ENCODE data around the gene GPC5.

Gene GPC5

GRCh38 chr13:91709180-91709579, 310.8 kb downstream of the GPC5 start:
- TF ChIP-seq MAX (IDR thresholded peaks at IDR 0.05) = no peak
- no peak for TF ChIP-seq ZBTB7A (IDR thresholded peaks at IDR 0.05; ENCODE audit: low read depth)
- no peak for TF ChIP-seq FOXM1 (IDR thresholded peaks at IDR 0.05; ENCODE audit: borderline replicate concordance, low read depth)
- no peak for TF ChIP-seq EP300 (IDR thresholded peaks at IDR 0.05; ENCODE audit: borderline replicate concordance)
- TF ChIP-seq USF1 (IDR thresholded peaks at IDR 0.05) = no peak
- no peak for TF ChIP-seq REST (IDR thresholded peaks at IDR 0.05; ENCODE audit: low read depth)
- no peak for TF ChIP-seq TCF12 (IDR thresholded peaks at IDR 0.05; ENCODE audit: low read depth)
- TF ChIP-seq YY1 (IDR thresholded peaks at IDR 0.05; ENCODE audit: low read depth) = no peak
- no peak for TF ChIP-seq CREB1 (IDR thresholded peaks at IDR 0.05; ENCODE audit: low read depth)
- no peak for TF ChIP-seq EGR1 (IDR thresholded peaks at IDR 0.05)
- TF ChIP-seq NFIC (IDR thresholded peaks at IDR 0.05) = no peak
- no peak for TF ChIP-seq RAD21 (IDR thresholded peaks at IDR 0.05; ENCODE audit: low read depth)

GRCh38 chr13:91710733-91711132, 312.3 kb downstream of the GPC5 start:
- TF ChIP-seq ZBTB7A (IDR thresholded peaks at IDR 0.05; ENCODE audit: low read depth) (no peak), REST (IDR thresholded peaks at IDR 0.05; ENCODE audit: low read depth) (no peak), TAF1 (IDR thresholded peaks at IDR 0.05; ENCODE audit: low read depth) (no peak), CREB1 (IDR thresholded peaks at IDR 0.05; ENCODE audit: low read depth) (no peak), CEBPB (IDR thresholded peaks at IDR 0.05) (no peak), MAX (IDR thresholded peaks at IDR 0.05) (no peak), NFIC (IDR thresholded peaks at IDR 0.05) (no peak), EGR1 (IDR thresholded peaks at IDR 0.05) (no peak), YY1 (IDR thresholded peaks at IDR 0.05; ENCODE audit: low read depth) (no peak), RAD21 (IDR thresholded peaks at IDR 0.05; ENCODE audit: low read depth) (no peak), EP300 (IDR thresholded peaks at IDR 0.05; ENCODE audit: borderline replicate concordance) (no peak), TEAD4 (IDR thresholded peaks at IDR 0.05) (no peak)

- no peak for TF ChIP-seq REST (IDR thresholded peaks at IDR 0.05; ENCODE audit: low read depth)
- no peak for TF ChIP-seq NFIC (IDR thresholded peaks at IDR 0.05)
- no peak for TF ChIP-seq CEBPB (IDR thresholded peaks at IDR 0.05)
- no peak for TF ChIP-seq USF1 (IDR thresholded peaks at IDR 0.05)
- no peak for TF ChIP-seq FOXM1 (IDR thresholded peaks at IDR 0.05; ENCODE audit: borderline replicate concordance, low read depth)
- TF ChIP-seq TCF12 (IDR thresholded peaks at IDR 0.05; ENCODE audit: low read depth) = no peak
- TF ChIP-seq CREB1 (IDR thresholded peaks at IDR 0.05; ENCODE audit: low read depth) = no peak
- no peak for TF ChIP-seq EP300 (IDR thresholded peaks at IDR 0.05; ENCODE audit: borderline replicate concordance)
- TF ChIP-seq ZBTB7A (IDR thresholded peaks at IDR 0.05; ENCODE audit: low read depth) = no peak
- no peak for TF ChIP-seq MAX (IDR thresholded peaks at IDR 0.05)
- no peak for TF ChIP-seq EGR1 (IDR thresholded peaks at IDR 0.05)
- no peak for TF ChIP-seq TEAD4 (IDR thresholded peaks at IDR 0.05)
- no peak for TF ChIP-seq RAD21 (IDR thresholded peaks at IDR 0.05; ENCODE audit: low read depth)
- no peak for TF ChIP-seq YY1 (IDR thresholded peaks at IDR 0.05; ENCODE audit: low read depth)
Observed at GRCh38 chr13:91714855-91715254, 316.4 kb downstream of the GPC5 start.

- TF ChIP-seq FOXM1 (IDR thresholded peaks at IDR 0.05; ENCODE audit: borderline replicate concordance, low read depth) (no peak), CREB1 (IDR thresholded peaks at IDR 0.05; ENCODE audit: low read depth) (no peak), CEBPB (IDR thresholded peaks at IDR 0.05) (no peak), ZBTB7A (IDR thresholded peaks at IDR 0.05; ENCODE audit: low read depth) (no peak), EP300 (IDR thresholded peaks at IDR 0.05; ENCODE audit: borderline replicate concordance) (no peak), RAD21 (IDR thresholded peaks at IDR 0.05; ENCODE audit: low read depth) (no peak), MAX (IDR thresholded peaks at IDR 0.05) (no peak), TAF1 (IDR thresholded peaks at IDR 0.05; ENCODE audit: low read depth) (no peak), USF1 (IDR thresholded peaks at IDR 0.05) (no peak)
Observed at GRCh38 chr13:91716436-91717065, 318.1 kb downstream of the GPC5 start.
